H1 (cell line): ENCODE results near the gene CISTR. TPM values are rescaled to one million over a fixed set of nuclear protein-coding genes. Genes with fewer than 3 reads are reported as not detected.

Experiments
- CTCF ChIA-PET: fragments of 300-600 bp; sonication (Branson Sonifier 250); formaldehyde crosslinking; loops from one replicate; lab custom pipeline; 2021; ENCODE audit not compliant: partially characterized antibody; lab: Charles Lee
- POLR2A ChIA-PET: fragments of 300-600 bp; sonication (Branson Sonifier 250); formaldehyde crosslinking; loops from one replicate; lab custom pipeline; 2021; ENCODE audit warnings: inconsistent platforms; ENCODE audit not compliant: partially characterized antibody; lab: Charles Lee
- DNase-seq, 2 experiments: peaks; one replicate each; pipeline versions ENCODE4 v3.0.0 to v3.0.0-alpha.2; 2010 to 2022; ENCODE audit warnings: low spot score in 2 of 2, low read depth in 1 of 2, mixed read lengths in 1 of 2
- FAIRE-seq: peaks from 2 replicates; lab custom pipeline; 2011; peaks lifted over from hg19 to GRCh38; lab: Jason Lieb, UNC
- H2AFZ ChIP-seq: 2 replicates; pipeline ENCODE4 v1.8.1; 2012; ENCODE audit warnings: low read length, inconsistent platforms
- H2AK5ac ChIP-seq: 2 replicates; pipeline ENCODE4 v1.6.1; 2013; ENCODE audit warnings: low read depth, low read length
- H2BK120ac ChIP-seq: replicated peaks from 2 replicates; pipeline ENCODE3; 2013; ENCODE audit warnings: low read depth, low read length, inconsistent platforms
- H2BK12ac ChIP-seq: 2 replicates; pipeline ENCODE4 v1.6.1; 2013; ENCODE audit warnings: low read depth, low read length
- H2BK15ac ChIP-seq: 2 replicates; pipeline ENCODE4 v1.6.1; 2013; ENCODE audit warnings: low read length
- H2BK20ac ChIP-seq: 2 replicates; pipeline ENCODE4 v1.6.1; 2013; ENCODE audit warnings: low read length
- H2BK5ac ChIP-seq: 2 replicates; pipeline ENCODE4 v1.6.1; 2013; ENCODE audit warnings: low read depth, low read length
- H3K14ac ChIP-seq: 2 replicates; pipeline ENCODE4 v1.6.1; 2013; ENCODE audit warnings: inconsistent platforms; ENCODE audit not compliant: insufficient read length
- H3K18ac ChIP-seq: 2 replicates; pipeline ENCODE4 v1.6.1; 2013; ENCODE audit warnings: low read length; ENCODE audit errors: extremely low read depth
- H3K23ac ChIP-seq: 2 replicates; pipeline ENCODE4 v1.6.1; 2013; ENCODE audit warnings: inconsistent platforms; ENCODE audit not compliant: insufficient read length
- H3K23me2 ChIP-seq: 2 replicates; pipeline ENCODE4 v1.6.1; 2013; ENCODE audit warnings: low read depth, low read length
- H3K27ac ChIP-seq: 2 replicates; pipeline ENCODE4 v1.6.1; 2011; ENCODE audit warnings: low read depth, low read length, inconsistent platforms
- H3K27me3 ChIP-seq, 4 experiments: replicated peaks in 1 of 4; 1 replicate in 1 of 4; 2 replicates in 3 of 4; pipeline versions ENCODE4 v1.6.1 to v1.8.1; 2011 to 2013; ENCODE audit warnings: low read length in 3 of 4, mild to moderate bottlenecking in 3 of 4, inconsistent platforms in 2 of 4, mixed read lengths in 2 of 4, moderate library complexity in 1 of 4; ENCODE audit not compliant: control insufficient read depth in 3 of 4, insufficient read depth in 3 of 4; ENCODE audit errors: extremely low read depth in 1 of 4
- H3K36me3 ChIP-seq, 4 experiments: 2 replicates each; pipeline versions ENCODE4 v1.6.1 to v1.8.1; 2011 to 2013; ENCODE audit warnings: mild to moderate bottlenecking in 4 of 4, low read length in 3 of 4, moderate library complexity in 2 of 4, control low read depth in 1 of 4, inconsistent platforms in 1 of 4; ENCODE audit not compliant: insufficient read depth in 4 of 4, control insufficient read depth in 2 of 4
- H3K4ac ChIP-seq: replicated peaks from 2 replicates; pipeline ENCODE3; 2013; ENCODE audit warnings: low read length, low read depth, mixed read lengths, inconsistent platforms; ENCODE audit not compliant: insufficient read length
- H3K4me1 ChIP-seq, 4 experiments: replicated peaks in 1 of 4; 1 replicate in 1 of 4; 2 replicates in 3 of 4; pipeline versions ENCODE4 v1.6.1 to v1.8.1; 2011 to 2013; ENCODE audit warnings: low read length in 3 of 4, inconsistent platforms in 2 of 4, mixed read lengths in 1 of 4; ENCODE audit not compliant: insufficient read depth in 4 of 4, control insufficient read depth in 3 of 4
- H3K4me2 ChIP-seq, 2 experiments: 2 replicates each; pipeline versions ENCODE4 v1.6.1 to v1.8.1; 2011 to 2013; ENCODE audit warnings: low read depth in 2 of 2, low read length in 2 of 2, control low read depth in 1 of 2, inconsistent platforms in 1 of 2, mild to moderate bottlenecking in 1 of 2; ENCODE audit not compliant: insufficient read depth in 1 of 2
- H3K4me3 ChIP-seq, 4 experiments: fragments of 200-600, 300-600 bp in 1 of 4; sonication (generic), shearing (Covaris generic), sonication (Bioruptor Twin) in 1 of 4; 2 replicates each; pipeline versions ENCODE4 v1.5.1 to v1.8.1; 2011 to 2016; ENCODE audit warnings: low read length in 4 of 4, low read depth in 3 of 4, control low read depth in 2 of 4, inconsistent platforms in 2 of 4, mild to moderate bottlenecking in 2 of 4, mixed read lengths in 1 of 4, moderate library complexity in 1 of 4; ENCODE audit not compliant: insufficient read depth in 2 of 4; ENCODE audit errors: extremely low read depth in 1 of 4
- H3K56ac ChIP-seq: replicated peaks from 2 replicates; pipeline ENCODE3; 2013; ENCODE audit warnings: low read depth, mild to moderate bottlenecking, mixed read lengths, low read length, inconsistent platforms; ENCODE audit not compliant: insufficient read length
- H3K79me1 ChIP-seq: 2 replicates; pipeline ENCODE4 v1.6.1; 2013; ENCODE audit warnings: low read depth, low read length, control low read depth
- H3K79me2 ChIP-seq, 2 experiments: 2 replicates each; pipeline versions ENCODE4 v1.6.1 to v1.8.1; 2012 to 2013; ENCODE audit warnings: low read length in 2 of 2, mild to moderate bottlenecking in 2 of 2, inconsistent platforms in 1 of 2; ENCODE audit not compliant: insufficient read depth in 2 of 2, control insufficient read depth in 1 of 2
- H3K9ac ChIP-seq, 4 experiments: replicated peaks in 1 of 4; 1 replicate in 1 of 4; 2 replicates in 3 of 4; pipeline versions ENCODE4 v1.6.1 to v1.8.1; 2011 to 2013; ENCODE audit warnings: low read depth in 3 of 4, low read length in 3 of 4, control low read depth in 2 of 4, mild to moderate bottlenecking in 2 of 4, moderate library complexity in 2 of 4, inconsistent platforms in 1 of 4; ENCODE audit errors: extremely low read depth in 1 of 4
- H3K9me3 ChIP-seq, 2 experiments: 2 replicates each; pipeline versions ENCODE4 v1.6.1 to v1.8.1; 2012 to 2013; ENCODE audit warnings: mild to moderate bottlenecking in 2 of 2, moderate library complexity in 2 of 2, control low read depth in 1 of 2, inconsistent platforms in 1 of 2, low read depth in 1 of 2, low read length in 1 of 2, mixed read lengths in 1 of 2; ENCODE audit not compliant: insufficient read depth in 2 of 2
- H4K20me1 ChIP-seq, 2 experiments: replicated peaks in 1 of 2; 2 replicates each; pipeline versions ENCODE3 to v1.8.1; 2011 to 2013; ENCODE audit warnings: inconsistent platforms in 2 of 2, low read length in 2 of 2, mild to moderate bottlenecking in 1 of 2; ENCODE audit not compliant: insufficient read depth in 2 of 2, control insufficient read depth in 1 of 2
- H4K5ac ChIP-seq: 2 replicates; pipeline ENCODE4 v1.6.1; 2013; ENCODE audit warnings: low read length, low read depth, mixed read lengths, inconsistent platforms; ENCODE audit not compliant: insufficient read length
- H4K8ac ChIP-seq: 2 replicates; pipeline ENCODE4 v1.8.0; 2013; ENCODE audit warnings: mild to moderate bottlenecking, moderate library complexity, low read length, inconsistent platforms; ENCODE audit not compliant: insufficient read depth; ENCODE audit errors: extremely low read depth
- H4K91ac ChIP-seq: replicated peaks from 2 replicates; pipeline ENCODE3; 2013; ENCODE audit warnings: low read length, mixed read lengths, inconsistent platforms; ENCODE audit not compliant: insufficient read length
- CBX8 ChIP-seq: fragments of 300-800, 300-1000 bp; sonication (generic); IDR thresholded peaks from 2 replicates; pipeline ENCODE4 v1.7.1; 2016; ENCODE audit warnings: low read depth, low read length, borderline replicate concordance
- CEBPB ChIP-seq: IDR thresholded peaks from 2 replicates; pipeline ENCODE4 v1.6.1; 2012; ENCODE audit warnings: low read depth, low read length
- CHD2 ChIP-seq: IDR thresholded peaks from 2 replicates; pipeline ENCODE4 v1.6.1; 2012; ENCODE audit warnings: low read length, improper control_type of control experiment
- CREB1 ChIP-seq: IDR thresholded peaks from 2 replicates; pipeline ENCODE4 v1.6.1; 2012; ENCODE audit warnings: inconsistent platforms
- HDAC2 ChIP-seq, 2 experiments: fragments of 300-600 bp in 1 of 2; sonication (generic) in 1 of 2; IDR thresholded peaks; 2 replicates each; pipeline ENCODE4 v1.6.1; 2011 to 2012; ENCODE audit warnings: low read depth in 2 of 2, low read length in 2 of 2, mild to moderate bottlenecking in 2 of 2, moderate library complexity in 2 of 2, borderline replicate concordance in 1 of 2, inconsistent platforms in 1 of 2
- KDM4A ChIP-seq: IDR thresholded peaks from one replicate; pipeline ENCODE4 v1.7.1; 2012; ENCODE audit warnings: low read depth, mild to moderate bottlenecking, moderate library complexity, low read length, inconsistent platforms; ENCODE audit not compliant: severe bottlenecking
- SAP30 ChIP-seq: fragments of 300-600 bp; sonication (generic); IDR thresholded peaks from 2 replicates; pipeline ENCODE4 v1.7.1; 2012; ENCODE audit warnings: low read length, moderate library complexity, mild to moderate bottlenecking, inconsistent platforms; ENCODE audit not compliant: insufficient read depth, insufficient replicate concordance
- SRF ChIP-seq: IDR thresholded peaks from 2 replicates; pipeline ENCODE4 v1.6.1; 2011; ENCODE audit warnings: mild to moderate bottlenecking, low read depth, low read length, moderate library complexity
- SUZ12 ChIP-seq: fragments of 200-600 bp; sonication (generic); IDR thresholded peaks from 2 replicates; pipeline ENCODE4 v1.6.1; 2012; ENCODE audit warnings: mild to moderate bottlenecking, inconsistent platforms, low read length, moderate library complexity, mixed read lengths
- WGBS, 2 experiments: shearing (Covaris generic) in 1 of 2; methylation state at CpG; one replicate each; pipeline versions ENCODE4 v1.1.6 to v1.1.7; 2013 to 2015; ENCODE audit warnings: low lambda C conversion rate in 2 of 2, mixed read lengths in 2 of 2, inconsistent platforms in 1 of 2, low coverage in 1 of 2, missing lambda C conversion rate in 1 of 2; ENCODE audit not compliant: insufficient replicate concordance in 2 of 2, insufficient coverage in 1 of 2, insufficient read length in 1 of 2; ENCODE audit errors: extremely low coverage in 1 of 2, missing lambda C conversion rate in 1 of 2; 5-methylcytosine and 5-hydroxymethylcytosine counted together
- polyA plus RNA-seq, 7 experiments: library from polyadenylated mRNA; depleted of rRNA in 3 of 7; stranded (reverse) in 5 of 7; unstranded in 2 of 7; fragments of >200 nt in 5 of 7; fragments of 200-250 nt in 2 of 7; gene quantifications; 1 replicate in 5 of 7; 2 replicates in 1 of 7; 4 replicates in 1 of 7; pipeline versions ENCODE4 v1.2.1 to v1.2.3, GENCODE V29; 2011 to 2013; ENCODE audit warnings: missing spikeins in 2 of 7, mixed read lengths in 2 of 7
- total RNA-seq: library from RNA; stranded (reverse); fragmentation: NEBNext Ultra II Directional; extraction: Animal tissue kit (Norgen Biotek cat#: 25700); gene quantifications from 2 replicates; pipeline ENCODE4 v1.2.1, GENCODE V29; 2021
- TF ChIP-seq, protein P1 (sequence below): IDR thresholded peaks from 2 replicates; pipeline ENCODE4 v1.6.1; 2012; ENCODE audit warnings: low read length, inconsistent platforms
- TF ChIP-seq, protein P2 (sequence below): IDR thresholded peaks from 2 replicates; pipeline ENCODE4 v1.6.1; 2011; ENCODE audit warnings: low read length, improper control_type of control experiment

The CISTR gene
- total and polyA plus RNA-seq, 2 of the 8 experiments (the other 6 are each of a cell fraction or from before 2014, with no cell fraction given) = not detected

DNA sequence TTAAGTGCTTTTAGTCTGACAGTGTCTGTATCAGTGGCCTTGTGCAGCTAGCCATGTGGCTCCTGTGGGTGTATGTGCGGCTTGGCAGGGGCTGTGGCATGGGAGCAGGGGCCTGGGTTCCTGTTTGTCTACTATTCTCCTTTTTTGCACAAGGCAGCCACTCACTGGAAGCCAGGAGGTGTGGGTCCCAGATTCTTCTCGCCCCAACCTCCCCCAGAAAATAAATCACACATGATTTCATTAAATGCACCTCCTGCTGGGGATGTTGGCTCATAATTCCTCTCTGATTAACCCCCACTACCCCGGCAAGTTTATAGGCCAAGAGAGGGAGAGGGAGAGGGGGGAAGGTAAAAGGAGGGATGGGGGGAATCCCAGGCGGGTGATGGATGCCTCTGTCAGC, 42.1 kb downstream of the CISTR start:
- H2BK5ac ChIP-seq = no peak overlapping the region
- no peak overlapping the region for H4K8ac ChIP-seq
- H4K5ac ChIP-seq = no peak overlapping the region
- H2BK20ac ChIP-seq = no peak overlapping the region
- H3K27ac ChIP-seq = no peak overlapping the region
- no peaks in the 10 kb centered on the region for H3K23me2 ChIP-seq
- H3K23ac ChIP-seq = no peak overlapping the region
- peaks cover 0 to 3% of the 10 kb centered on the region in 2 experiments for H4K20me1 ChIP-seq
- CTCF ChIA-PET = interaction anchor here (0.9 to 10.0 kb wide), 3 partner anchors 8 to 28 kb away, joined by 3 to 531 read pairs (median 5); partner anchors contain the start of gene CALCOCO1
- H3K4ac ChIP-seq = no peak overlapping the region
- FAIRE-seq (no peak), DNase-seq (no peak)
- no peak overlapping the region for H3K4me2 ChIP-seq
- no peak overlapping the region for H2BK15ac ChIP-seq
- H2BK120ac ChIP-seq = no peak overlapping the region
- H3K9me3 ChIP-seq = no peaks in the 10 kb centered on the region
- no peaks in the 10 kb centered on the region for H3K36me3 ChIP-seq
- no peak overlapping the region for H3K4me3 ChIP-seq
- no peaks in the 10 kb centered on the region for H3K79me2 ChIP-seq
- no peak overlapping the region for H4K91ac ChIP-seq
- no peak overlapping the region for H3K14ac ChIP-seq
- no peak overlapping the region for H2BK12ac ChIP-seq
- no peaks in the 10 kb centered on the region for H3K79me1 ChIP-seq
- no peaks in the 10 kb centered on the region for H3K4me1 ChIP-seq
- TF ChIP-seq CREB1 (no peak), SAP30 (no peak), SUZ12 (no peak), SRF (no peak), CHD2 (no peak), CBX8 (no peak), KDM4A (no peak), HDAC2 (IDR thresholded peaks at IDR 0.05; ENCODE audit: borderline replicate concordance in 1 of 2, low read depth in 2 of 2, low read length in 2 of 2) (no peak), CEBPB (no peak)
- TF ChIP-seq, protein P1, sequence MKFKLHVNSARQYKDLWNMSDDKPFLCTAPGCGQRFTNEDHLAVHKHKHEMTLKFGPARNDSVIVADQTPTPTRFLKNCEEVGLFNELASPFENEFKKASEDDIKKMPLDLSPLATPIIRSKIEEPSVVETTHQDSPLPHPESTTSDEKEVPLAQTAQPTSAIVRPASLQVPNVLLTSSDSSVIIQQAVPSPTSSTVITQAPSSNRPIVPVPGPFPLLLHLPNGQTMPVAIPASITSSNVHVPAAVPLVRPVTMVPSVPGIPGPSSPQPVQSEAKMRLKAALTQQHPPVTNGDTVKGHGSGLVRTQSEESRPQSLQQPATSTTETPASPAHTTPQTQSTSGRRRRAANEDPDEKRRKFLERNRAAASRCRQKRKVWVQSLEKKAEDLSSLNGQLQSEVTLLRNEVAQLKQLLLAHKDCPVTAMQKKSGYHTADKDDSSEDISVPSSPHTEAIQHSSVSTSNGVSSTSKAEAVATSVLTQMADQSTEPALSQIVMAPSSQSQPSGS = no peak
- TF ChIP-seq, protein P2, sequence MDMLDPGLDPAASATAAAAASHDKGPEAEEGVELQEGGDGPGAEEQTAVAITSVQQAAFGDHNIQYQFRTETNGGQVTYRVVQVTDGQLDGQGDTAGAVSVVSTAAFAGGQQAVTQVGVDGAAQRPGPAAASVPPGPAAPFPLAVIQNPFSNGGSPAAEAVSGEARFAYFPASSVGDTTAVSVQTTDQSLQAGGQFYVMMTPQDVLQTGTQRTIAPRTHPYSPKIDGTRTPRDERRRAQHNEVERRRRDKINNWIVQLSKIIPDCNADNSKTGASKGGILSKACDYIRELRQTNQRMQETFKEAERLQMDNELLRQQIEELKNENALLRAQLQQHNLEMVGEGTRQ = no peak
- TF ChIP-seq, all 59 proteins: peak for 0
- H2AK5ac ChIP-seq = no peak overlapping the region
- WGBS, 2 experiments = 83% methylated on average over 4 of the region's 4 CpGs; no CpG with 5 or more reads in 1 of the 2 experiments
- H3K18ac ChIP-seq = no peak overlapping the region
- no peak overlapping the region for H3K9ac ChIP-seq
- POLR2A ChIA-PET = interaction anchor here (1.0 to 1.9 kb wide), 4 partner anchors 10 to 37 kb away, joined by 3 to 5 read pairs (median 4); partner anchors contain the start of gene ATP5MC2
- H3K56ac ChIP-seq = no peak overlapping the region
- H3K27me3 ChIP-seq = peaks cover 0 to 2% (median 0%) of the 10 kb centered on the region in 4 experiments; a peak in 2 of 7 replicates
- H2AFZ ChIP-seq = no peak overlapping the region
